ENCODE results near the gene CPA1.

- TF ChIP-seq TFE3 (CRISPR knock-in tag; IDR thresholded peaks at IDR 0.05) (no peak), ETS1 (CRISPR knock-in tag; IDR thresholded peaks at IDR 0.05) (no peak), CTCF (CRISPR knock-in tag; IDR thresholded peaks at IDR 0.05) (no peak), EP300 (IDR thresholded peaks at IDR 0.05; ENCODE audit: low read depth in 2 of 2, low read length in 2 of 2) (no peak), EP300 (CRISPR knock-in tag; IDR thresholded peaks at IDR 0.05; ENCODE audit: borderline replicate concordance) (no peak), KLF6 (CRISPR knock-in tag; IDR thresholded peaks at IDR 0.05) (no peak), REST (IDR thresholded peaks at IDR 0.05; ENCODE audit: borderline replicate concordance in 1 of 2, low read depth in 1 of 2, low read length in 2 of 2) (no peak), FOXP1 (IDR thresholded peaks at IDR 0.05) (no peak), FOXP1 (CRISPR knock-in tag; IDR thresholded peaks at IDR 0.05) (no peak), FOXJ3 (CRISPR knock-in tag; IDR thresholded peaks at IDR 0.05; ENCODE audit: borderline replicate concordance) (no peak), BCLAF1 (IDR thresholded peaks at IDR 0.05) (no peak), HCFC1 (IDR thresholded peaks at IDR 0.05; ENCODE audit: low read depth, low read length) (no peak), EZH2 (conservative IDR thresholded peaks at IDR 0.05; ENCODE audit: low read depth, low read length) (no peak)
Observed at GRCh38 chr7:130363026-130363847, 17.1 kb upstream of the CPA1 start.
